ENCODE results near the gene PKNOX2.

DNA sequence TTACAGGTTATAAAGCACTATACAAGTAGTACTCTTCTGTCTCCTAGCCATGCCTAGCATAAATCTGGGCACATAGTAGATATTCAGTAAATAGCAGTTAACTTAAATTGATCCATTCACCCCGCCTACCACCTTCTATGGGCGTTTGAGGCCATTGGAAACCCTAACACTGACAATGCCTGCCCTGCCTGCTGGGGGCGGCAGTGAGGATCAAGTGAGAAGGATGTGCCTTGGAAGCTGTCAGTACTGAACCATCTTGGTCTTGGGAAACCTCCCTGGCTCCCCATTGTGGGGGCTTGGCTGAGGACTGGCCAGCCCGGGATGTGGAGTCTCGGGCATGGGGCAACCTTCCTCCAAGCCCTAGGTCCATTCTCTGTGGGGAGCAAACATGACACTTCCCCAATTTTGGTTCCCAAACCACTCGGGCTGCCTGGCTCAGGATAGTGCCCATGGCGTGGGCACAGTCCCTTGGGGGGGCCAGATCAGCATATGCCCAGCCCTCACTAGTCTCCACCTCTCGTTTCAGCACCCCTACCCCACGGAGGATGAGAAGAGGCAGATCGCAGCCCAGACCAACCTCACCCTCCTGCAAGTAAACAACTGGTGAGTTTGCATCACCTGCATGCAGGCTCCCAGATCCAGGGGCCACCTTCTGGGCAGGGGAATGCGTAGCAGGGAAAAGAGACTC is 264.1 kb downstream of the PKNOX2 start:
- TF ChIP-seq CTCF (IDR thresholded peaks at IDR 0.05) (no peak), POLR2A (IDR thresholded peaks at IDR 0.05) (no peak)
